Calu3 (cell line): Measurements from ENCODE around the gene AKIRIN1. TPM values are rescaled to one million over a fixed set of nuclear protein-coding genes. Genes with fewer than 3 reads are reported as not detected.

Experiments used
- BruUV-seq: library from RNA; stranded (reverse); fragments of 400-500 nt; replicated peaks from 2 replicates; lab custom pipeline; 2021; lab: Mats Ljungman, UMichigan
- CTCF ChIA-PET: fragments of 300-600 bp; sonication (Branson Sonifier 250); formaldehyde crosslinking; loops from one replicate; lab custom pipeline; 2022; ENCODE audit warnings: antibody characterized with exemption; lab: Charles Lee
- DNase-seq: peaks from one replicate; pipeline ENCODE4 v3.0.0; 2022
- H3K27ac Mint-ChIP-seq: one replicate; pipeline ENCODE4 v1.8.0; 2022; ENCODE audit warnings: mixed read lengths; ENCODE audit not compliant: unreplicated experiment
- H3K27me3 Mint-ChIP-seq: one replicate; pipeline ENCODE4 v1.8.0; 2022; ENCODE audit warnings: mixed read lengths; ENCODE audit not compliant: unreplicated experiment
- H3K36me3 Mint-ChIP-seq: one replicate; pipeline ENCODE4 v1.8.0; 2022; ENCODE audit warnings: mild to moderate bottlenecking, moderate library complexity, mixed read lengths; ENCODE audit not compliant: insufficient read depth, unreplicated experiment
- H3K4me1 Mint-ChIP-seq: one replicate; pipeline ENCODE4 v1.8.0; 2022; ENCODE audit warnings: mild to moderate bottlenecking, low read depth, mixed read lengths; ENCODE audit not compliant: unreplicated experiment
- H3K4me3 Mint-ChIP-seq: one replicate; pipeline ENCODE4 v1.8.0; 2022; ENCODE audit warnings: mild to moderate bottlenecking, low read depth, moderate library complexity, mixed read lengths; ENCODE audit not compliant: unreplicated experiment
- H3K9me3 Mint-ChIP-seq: one replicate; pipeline ENCODE4 v1.8.0; 2022; ENCODE audit warnings: low read depth, mixed read lengths; ENCODE audit not compliant: unreplicated experiment
- intact Hi-C: fragments of 100-400 bp; cut with micrococcal nuclease; formaldehyde crosslinking; loops from one replicate; pipeline ENCODE4 v1.10.0; 2022; ENCODE audit not compliant: unreplicated experiment
- total RNA-seq: library from RNA; stranded (reverse); gene quantifications from 2 replicates; pipeline ENCODE4 v1.2.3, GENCODE V29; 2022
- TF ChIP-seq, protein P1 (sequence below): fragments of 200-600 bp; IDR thresholded peaks from one replicate; pipeline ENCODE4 v1.8.0; 2022; ENCODE audit warnings: antibody characterized with exemption; ENCODE audit not compliant: unreplicated experiment

AKIRIN1 gene
- total RNA-seq, 1 experiment from 2014 or later: 69.1 TPM

GRCh38 chr1:39045231-39045630, 54.2 kb downstream of the AKIRIN1 start:
- CTCF ChIA-PET: no interaction called here
- Mint-ChIP-seq H3K27me3 (no peaks in the 10 kb centered on the region), H3K9me3 (no peaks in the 10 kb centered on the region), H3K4me3 (no peak overlapping the region), H3K27ac (no peak overlapping the region), H3K36me3 (no peaks in the 10 kb centered on the region), H3K4me1 (no peaks in the 10 kb centered on the region)
- TF ChIP-seq, protein P1, sequence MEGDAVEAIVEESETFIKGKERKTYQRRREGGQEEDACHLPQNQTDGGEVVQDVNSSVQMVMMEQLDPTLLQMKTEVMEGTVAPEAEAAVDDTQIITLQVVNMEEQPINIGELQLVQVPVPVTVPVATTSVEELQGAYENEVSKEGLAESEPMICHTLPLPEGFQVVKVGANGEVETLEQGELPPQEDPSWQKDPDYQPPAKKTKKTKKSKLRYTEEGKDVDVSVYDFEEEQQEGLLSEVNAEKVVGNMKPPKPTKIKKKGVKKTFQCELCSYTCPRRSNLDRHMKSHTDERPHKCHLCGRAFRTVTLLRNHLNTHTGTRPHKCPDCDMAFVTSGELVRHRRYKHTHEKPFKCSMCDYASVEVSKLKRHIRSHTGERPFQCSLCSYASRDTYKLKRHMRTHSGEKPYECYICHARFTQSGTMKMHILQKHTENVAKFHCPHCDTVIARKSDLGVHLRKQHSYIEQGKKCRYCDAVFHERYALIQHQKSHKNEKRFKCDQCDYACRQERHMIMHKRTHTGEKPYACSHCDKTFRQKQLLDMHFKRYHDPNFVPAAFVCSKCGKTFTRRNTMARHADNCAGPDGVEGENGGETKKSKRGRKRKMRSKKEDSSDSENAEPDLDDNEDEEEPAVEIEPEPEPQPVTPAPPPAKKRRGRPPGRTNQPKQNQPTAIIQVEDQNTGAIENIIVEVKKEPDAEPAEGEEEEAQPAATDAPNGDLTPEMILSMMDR: no peak
- DNase-seq: no peak
- no TSS peak for BruUV-seq
- intact Hi-C loops: no loop called here

DNA sequence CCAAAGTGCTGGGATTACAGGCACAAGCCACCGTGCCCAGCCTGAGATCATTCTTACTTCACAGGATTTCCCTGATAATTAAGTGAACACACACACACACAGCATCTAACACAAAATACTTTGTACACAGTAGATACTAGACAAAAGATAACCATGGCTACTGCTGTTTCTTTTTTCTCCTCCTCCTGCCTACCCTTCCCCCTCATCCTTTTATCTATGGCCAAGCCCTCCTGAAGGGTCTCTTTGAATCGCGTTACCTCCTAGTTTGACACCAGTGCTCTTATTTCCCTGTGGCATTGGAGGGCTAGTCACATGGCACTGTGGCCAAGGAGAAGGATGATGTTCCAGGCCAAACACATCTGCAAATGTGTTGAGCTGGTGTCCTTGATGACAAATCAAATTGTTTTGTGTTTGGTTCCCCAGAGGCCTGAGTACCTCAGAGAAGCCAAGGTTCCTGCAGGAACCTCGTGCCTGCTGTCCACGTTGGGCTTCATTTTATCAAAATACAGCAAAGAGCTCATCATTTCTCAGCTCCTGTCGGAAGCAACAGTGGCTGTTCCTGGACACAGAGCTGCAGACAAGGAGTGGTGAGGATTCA, 55.6 kb downstream of the AKIRIN1 start:
- no peak for DNase-seq
- H3K27ac Mint-ChIP-seq: no peak overlapping the region
- H3K27me3 Mint-ChIP-seq: no peaks in the 10 kb centered on the region
- TF ChIP-seq, protein P1: no peak
- H3K9me3 Mint-ChIP-seq: no peaks in the 10 kb centered on the region
- intact Hi-C loops: no loop called here
- H3K4me1 Mint-ChIP-seq: no peaks in the 10 kb centered on the region
- BruUV-seq: no TSS peak
- H3K4me3 Mint-ChIP-seq: no peak overlapping the region
- CTCF ChIA-PET: interaction anchor here (0.6 kb wide), 1 partner anchor 14 kb away, joined by 5 read pairs; no protein-coding TSS in a partner anchor
- H3K36me3 Mint-ChIP-seq: no peaks in the 10 kb centered on the region

DNA sequence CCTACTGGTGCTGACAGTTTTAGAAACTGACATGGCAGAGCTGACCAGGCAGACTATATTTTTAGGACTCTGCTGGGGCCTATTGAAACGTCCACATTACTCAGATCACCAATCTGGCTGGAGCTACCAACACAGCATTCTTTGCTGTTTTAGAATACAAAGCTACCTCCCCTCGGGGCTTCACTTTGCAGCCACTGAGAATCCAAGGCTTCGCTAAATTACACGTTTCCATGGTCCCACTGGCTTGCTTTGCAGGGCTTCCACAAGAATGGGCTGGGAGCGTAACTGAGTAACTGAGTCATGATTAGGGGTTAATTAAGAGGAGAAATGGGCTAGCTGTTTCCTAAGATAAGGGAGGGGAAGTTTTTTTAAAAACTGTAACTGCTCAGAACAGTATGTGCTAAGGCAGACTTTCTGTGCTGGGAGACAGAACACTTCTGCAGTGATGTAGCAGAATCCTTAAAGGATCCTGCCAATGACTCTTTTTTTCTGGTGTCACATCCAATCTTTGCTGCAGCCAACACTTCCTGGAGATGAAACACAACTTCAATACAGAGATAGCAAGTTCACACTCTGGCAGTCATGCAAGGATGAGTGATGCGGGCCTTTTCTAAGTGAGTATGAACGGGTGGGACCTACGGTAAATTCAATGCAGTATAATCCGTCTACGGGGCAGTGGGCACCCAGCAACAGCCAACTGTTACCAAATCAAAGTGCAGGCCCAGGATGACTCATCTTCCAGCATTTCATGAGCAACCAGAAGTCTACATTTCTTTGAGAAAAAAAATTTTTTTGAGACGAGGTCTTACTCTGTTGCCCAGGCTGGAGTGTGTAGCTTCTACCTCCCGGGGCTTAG, 56.5 kb downstream of the AKIRIN1 start:
- TF ChIP-seq, protein P1: no peak
- H3K27ac Mint-ChIP-seq: no peak overlapping the region

DNA sequence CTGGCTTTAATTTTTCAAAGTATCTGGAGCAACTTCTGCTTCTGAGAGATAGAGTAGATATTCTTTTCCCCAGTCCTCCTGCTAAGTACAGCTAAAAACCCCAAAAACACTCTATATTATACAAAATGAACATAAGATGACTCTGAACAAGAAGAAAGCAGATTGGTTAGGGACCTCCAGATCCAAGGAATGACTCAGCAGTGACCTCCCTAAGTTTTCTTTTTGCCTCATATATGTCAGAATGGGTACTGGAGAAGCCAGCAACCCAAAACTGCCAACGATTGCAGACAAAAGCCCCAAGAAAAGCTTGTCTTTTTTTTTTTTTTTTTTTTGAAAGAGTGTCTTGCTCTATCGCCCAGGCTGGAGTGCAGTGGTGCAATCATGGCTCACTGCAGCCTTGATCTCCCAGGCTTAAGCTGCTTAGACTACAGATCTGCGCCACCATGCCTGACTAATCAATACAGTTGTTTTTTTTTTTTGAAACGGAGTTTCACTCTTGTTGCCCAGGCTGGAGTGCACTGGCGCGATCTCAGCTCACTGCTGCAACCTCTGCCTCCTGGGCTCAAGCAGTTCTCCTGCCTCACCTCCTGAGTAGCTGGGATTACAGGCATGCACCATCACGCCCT, 57.8 kb downstream of the AKIRIN1 start:
- Mint-ChIP-seq H3K4me1 (no peaks in the 10 kb centered on the region), H3K36me3 (no peaks in the 10 kb centered on the region), H3K27ac (no peak overlapping the region), H3K4me3 (no peak overlapping the region), H3K27me3 (no peaks in the 10 kb centered on the region), H3K9me3 (no peaks in the 10 kb centered on the region)
- BruUV-seq: no TSS peak
- TF ChIP-seq, protein P1: no peak
- intact Hi-C loops: no loop called here
- DNase-seq: no peak
- CTCF ChIA-PET: no interaction called here

More for the DNA sequence above, 56.5 kb downstream of the AKIRIN1 start:
- H3K4me1 Mint-ChIP-seq: no peaks in the 10 kb centered on the region
- no peaks in the 10 kb centered on the region for H3K36me3 Mint-ChIP-seq
- CTCF ChIA-PET: interaction anchor here (0.6 kb wide), 1 partner anchor 13 kb away, joined by 5 read pairs; no protein-coding TSS in a partner anchor
- no peaks in the 10 kb centered on the region for H3K27me3 Mint-ChIP-seq
- intact Hi-C loops: no loop called here
- H3K4me3 Mint-ChIP-seq: no peak overlapping the region
- no peak for DNase-seq
- H3K9me3 Mint-ChIP-seq: no peaks in the 10 kb centered on the region
- BruUV-seq: no TSS peak
